GM21576 (cell line): ENCODE results near the gene BBLN.
"Not testable (repeated sequence)": the region's sequence is repeated elsewhere in the genome, so short reads cannot be mapped to it uniquely, and the experiment has no call there.

Source experiments
- ATAC-seq: cut with Tn5 transposase; IDR thresholded peaks from one replicate; pipeline ENCODE4 v1.9.1; 2021; ENCODE audit warnings: mild to moderate bottlenecking, moderate library complexity; ENCODE audit not compliant: unreplicated experiment

BBLN gene

GRCh38 chr9:128124451-128124850 lies 35.6 kb upstream of the BBLN start:
- ATAC-seq = no peak

GRCh38 chr9:128124873-128125579 lies 35.0 kb upstream of the BBLN start:
- no peak for ATAC-seq

- ATAC-seq = no peak
Measured at GRCh38 chr9:128125580-128126354, 34.3 kb upstream of the BBLN start.

- peak; percentile 42 for ATAC-seq
Measured at GRCh38 chr9:128127568-128127989, 32.5 kb upstream of the BBLN start, which contains the start of gene PTGES2. TSS of gene PTGES2 (minus strand) at chr9:128127729. CDS start at chr9:128127717, 12 bp downstream.

DNA sequence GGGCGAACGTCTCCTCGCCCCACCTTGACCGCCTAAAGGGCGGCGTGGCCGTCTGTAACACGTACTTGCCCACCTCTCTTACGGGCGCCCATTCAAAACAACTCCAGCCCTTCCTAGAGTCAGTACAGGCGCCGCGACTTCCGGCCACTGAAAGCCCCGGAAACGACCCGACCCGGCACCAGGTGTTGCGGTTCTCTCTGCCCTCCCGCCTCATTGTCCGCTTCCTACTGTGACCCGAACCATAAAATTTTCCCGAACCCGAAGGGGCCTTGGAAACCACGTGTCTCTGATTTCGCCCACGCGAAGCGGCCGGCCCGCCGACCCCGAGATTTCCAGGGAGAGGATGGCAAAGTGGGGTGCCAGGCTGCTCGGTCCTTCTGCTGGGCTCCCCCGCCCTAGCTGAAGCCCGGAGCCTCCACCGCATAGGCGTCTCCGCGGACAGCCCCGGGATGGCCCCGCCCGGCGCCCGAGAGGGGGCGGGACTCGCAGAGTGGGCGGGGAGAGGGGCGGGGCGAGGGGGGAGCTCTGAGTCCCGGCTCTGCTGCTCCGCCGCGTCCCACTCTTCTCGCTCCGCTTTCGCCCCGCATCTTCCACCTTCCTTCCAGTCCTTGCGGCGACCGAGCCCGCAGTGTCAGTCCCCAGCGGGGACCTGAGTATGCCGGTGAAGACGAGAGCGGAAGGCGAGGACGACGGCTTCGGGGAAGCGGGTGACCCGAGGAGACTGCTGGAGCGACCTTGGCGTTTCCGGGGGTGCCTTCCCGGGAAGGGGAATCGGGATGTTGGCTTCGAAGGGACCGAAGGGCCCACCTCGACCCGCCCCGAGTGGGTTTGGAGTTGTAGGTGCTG lies 31.9 kb upstream of the BBLN start:
- ATAC-seq = peak; percentile 60

GRCh38 chr9:128128836-128129590 lies 31.1 kb upstream of the BBLN start:
- ATAC-seq = no peak

- ATAC-seq = not testable (repeated sequence)
Measured at GRCh38 chr9:128129976-128130590, 30.0 kb upstream of the BBLN start.

DNA sequence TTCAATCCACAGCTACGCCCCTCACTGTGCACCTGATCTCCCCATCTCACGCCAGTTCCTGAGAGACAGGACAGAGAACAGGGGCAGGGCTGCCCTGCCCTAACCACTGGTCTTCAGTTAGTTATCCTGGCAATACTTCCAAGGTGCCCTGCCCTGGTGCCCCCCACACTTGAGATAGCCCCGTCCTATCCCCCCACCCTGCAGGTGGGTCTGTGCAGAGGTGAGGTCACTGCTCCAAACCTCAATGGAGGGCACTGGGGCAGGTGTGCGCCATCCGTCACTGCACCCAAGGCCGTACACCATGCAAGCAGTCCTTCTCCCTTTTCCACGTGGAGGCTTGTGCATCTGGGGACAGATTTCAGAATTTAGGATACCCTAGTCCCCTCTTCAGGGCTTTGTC lies 29.4 kb upstream of the BBLN start:
- ATAC-seq = not testable (repeated sequence)

DNA sequence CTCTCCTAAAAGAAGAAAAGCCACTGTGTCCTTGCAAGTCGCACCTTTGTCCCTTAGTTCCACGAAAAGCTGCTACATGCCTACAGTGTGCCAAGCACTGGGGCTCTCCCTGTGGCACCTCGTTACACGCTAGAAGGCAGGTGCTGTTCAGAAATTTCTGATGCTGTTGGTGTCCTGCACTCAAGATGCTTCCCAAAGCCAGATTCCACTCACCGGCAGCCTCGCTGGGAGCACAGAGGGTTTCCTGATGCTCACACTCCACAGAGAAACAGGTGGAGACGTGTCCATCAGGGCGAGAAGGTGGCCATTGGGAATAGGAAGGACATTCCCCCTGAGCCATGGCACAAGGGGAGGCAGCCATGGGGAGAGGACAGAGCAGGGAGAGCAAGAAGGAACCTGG lies 28.7 kb upstream of the BBLN start:
- ATAC-seq = not testable (repeated sequence)

- ATAC-seq = not testable (repeated sequence)
Measured at GRCh38 chr9:128132139-128132538, 27.9 kb upstream of the BBLN start.

GRCh38 chr9:128135561-128135960 lies 24.5 kb upstream of the BBLN start:
- ATAC-seq = not testable (repeated sequence)

- ATAC-seq = no peak
Measured at GRCh38 chr9:128136816-128137793, 23.0 kb upstream of the BBLN start.

DNA sequence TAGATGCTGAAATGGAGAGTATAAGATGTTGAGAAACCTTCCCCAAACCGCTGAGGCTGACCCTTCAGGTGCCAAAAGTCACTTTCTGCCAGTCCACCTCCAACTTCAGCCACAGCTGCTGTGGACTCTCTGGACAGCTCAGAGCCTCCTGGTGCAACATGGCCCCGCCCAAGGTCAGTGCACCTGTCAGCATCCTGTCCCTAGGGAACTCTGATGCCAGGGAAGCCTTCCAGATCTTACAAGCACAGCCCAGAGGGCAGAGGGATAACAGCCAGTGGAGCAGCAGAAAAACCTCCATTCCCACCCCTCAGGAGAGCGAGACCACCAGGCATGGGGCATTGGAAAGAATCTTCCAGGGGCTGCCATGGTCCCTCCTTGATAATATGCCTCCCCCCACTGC lies 22.1 kb upstream of the BBLN start:
- ATAC-seq = no peak

GRCh38 chr9:128139621-128140020 lies 20.4 kb upstream of the BBLN start:
- no peak for ATAC-seq

GRCh38 chr9:128141604-128142003 lies 18.5 kb upstream of the BBLN start:
- ATAC-seq = no peak

DNA sequence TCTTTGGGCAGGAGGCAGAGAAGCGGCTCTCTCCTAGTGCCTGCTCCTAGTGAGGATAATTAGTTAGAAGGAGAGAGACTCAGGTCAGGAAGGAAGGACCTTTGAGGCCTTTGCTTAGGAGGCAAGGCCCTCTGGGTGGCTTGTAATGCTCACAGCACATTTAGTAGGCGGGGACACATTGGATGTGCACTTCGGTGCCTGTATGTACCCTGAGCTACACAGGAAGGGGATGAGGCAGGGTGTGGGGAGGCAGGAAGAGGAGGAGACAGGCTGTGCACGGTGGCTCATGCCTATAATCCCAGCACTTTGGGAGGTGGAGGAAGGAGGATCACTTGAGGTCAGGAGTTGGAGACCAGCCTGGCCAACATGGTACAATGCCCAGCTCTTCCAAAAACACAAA lies 18.0 kb upstream of the BBLN start:
- ATAC-seq = no peak

DNA sequence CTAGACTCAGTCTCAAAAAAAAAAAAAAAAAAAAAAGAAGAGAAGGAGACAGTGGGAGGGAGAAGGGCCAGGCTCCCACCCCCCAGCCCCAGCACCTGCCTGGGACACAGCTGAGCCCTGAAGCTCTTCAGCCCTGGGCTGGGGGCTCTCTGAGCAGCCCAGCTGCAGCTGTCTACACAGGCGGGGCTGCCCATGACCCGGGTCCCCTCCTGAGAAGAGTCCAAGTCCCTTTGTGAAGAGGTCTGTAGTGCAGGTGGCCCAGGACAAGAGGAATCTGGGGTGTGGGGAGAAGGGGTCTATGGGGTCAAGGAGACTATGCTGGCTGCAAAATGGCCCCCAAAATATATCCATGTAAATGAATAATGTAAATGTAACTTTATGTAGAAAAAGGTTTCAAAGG lies 17.5 kb upstream of the BBLN start:
- ATAC-seq = no peak

DNA sequence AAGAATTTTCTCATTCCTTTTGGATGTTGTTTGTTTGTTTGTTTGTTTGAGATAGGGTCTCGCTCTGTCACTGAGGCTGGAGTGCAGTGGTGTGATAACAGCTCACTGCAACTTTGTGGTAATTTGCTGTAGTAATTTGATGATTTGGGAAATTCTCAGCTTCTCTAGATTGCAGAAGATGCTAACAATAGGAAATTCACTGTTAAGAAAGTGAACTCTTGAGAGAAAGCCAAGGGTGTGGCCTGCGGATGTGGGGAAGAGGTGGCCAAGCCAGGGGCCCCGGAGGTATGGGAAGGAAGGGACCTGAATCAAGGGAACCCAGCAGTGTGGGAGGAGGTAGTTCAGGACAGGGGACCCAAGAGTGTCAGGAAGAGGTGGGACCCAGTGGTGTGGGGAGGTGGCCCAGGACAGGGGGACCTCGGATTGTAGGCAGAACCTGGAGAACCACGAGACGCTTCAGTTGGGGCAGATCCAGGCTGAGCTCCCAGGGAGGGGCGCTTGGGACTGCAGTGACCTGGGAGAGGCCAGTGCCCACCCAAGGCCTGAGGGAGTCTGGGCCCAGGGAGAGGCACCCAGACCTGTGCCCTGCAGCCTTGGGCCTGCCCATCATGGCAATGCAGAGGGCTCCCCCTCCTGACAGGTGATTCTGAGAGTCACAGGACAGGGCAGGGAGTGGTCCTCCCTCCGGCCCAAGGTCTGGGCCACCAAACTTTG lies 16.4 kb upstream of the BBLN start:
- ATAC-seq = no peak
